SK-N-SH treated with all-trans-retinoic acid at 6 μM for 48 hours (cell line): ENCODE measurements around the gene DENND1A.

Source experiments
- CREB5 ChIP-seq: fragments of 250-450 bp; sonication (Bioruptor Pico); IDR thresholded peaks from 2 replicates; pipeline ENCODE4 v1.5.1; 2020; ENCODE audit warnings: low read depth, mild to moderate bottlenecking, moderate library complexity
- ESRRG ChIP-seq: fragments of 250-450 bp; sonication (Bioruptor Pico); IDR thresholded peaks from 2 replicates; pipeline ENCODE4 v1.6.1; 2021; ENCODE audit warnings: mild to moderate bottlenecking
- OSR1 ChIP-seq: fragments of 250-450 bp; sonication (Bioruptor Pico); IDR thresholded peaks from 2 replicates; pipeline ENCODE4 v1.8.0; 2022; ENCODE audit warnings: moderate library complexity, mild to moderate bottlenecking, inconsistent platforms
- RARB ChIP-seq: fragments of 250-450 bp; sonication (Bioruptor Pico); IDR thresholded peaks from 2 replicates; pipeline ENCODE4 v1.8.0; 2021; ENCODE audit warnings: mild to moderate bottlenecking, moderate library complexity
- SNAI2 ChIP-seq: fragments of 250-450 bp; sonication (Bioruptor Pico); IDR thresholded peaks from 2 replicates; pipeline ENCODE4 v1.5.0; 2020; ENCODE audit warnings: mild to moderate bottlenecking, moderate library complexity
- TCF4 ChIP-seq: fragments of 250-450 bp; sonication (Bioruptor Pico); IDR thresholded peaks from 2 replicates; pipeline ENCODE4 v1.8.0; 2021; ENCODE audit warnings: mild to moderate bottlenecking, moderate library complexity, borderline replicate concordance
- ZC3H10 ChIP-seq: fragments of 250-450 bp; sonication (Bioruptor Pico); IDR thresholded peaks from 2 replicates; pipeline ENCODE4 v1.5.1; 2021; ENCODE audit warnings: mild to moderate bottlenecking, moderate library complexity
- ZFP3 ChIP-seq: fragments of 250-450 bp; sonication (Bioruptor Pico); IDR thresholded peaks from 2 replicates; pipeline ENCODE4 v1.5.0; 2020; ENCODE audit warnings: mild to moderate bottlenecking, moderate library complexity
- ZNF70 ChIP-seq: fragments of 450-650 bp; formaldehyde crosslinking; IDR thresholded peaks from 2 replicates; pipeline ENCODE4 v1.5.0; 2020; ENCODE audit warnings: mild to moderate bottlenecking, moderate library complexity
- TF ChIP-seq, protein P1 (sequence below): fragments of 250-450 bp; sonication (Bioruptor Pico); IDR thresholded peaks from 2 replicates; pipeline ENCODE4 v1.8.0; 2021; ENCODE audit warnings: low read depth, mild to moderate bottlenecking, moderate library complexity, borderline replicate concordance
- TF ChIP-seq, protein P2 (sequence below): fragments of 250-450 bp; sonication (Bioruptor Pico); IDR thresholded peaks from 2 replicates; pipeline ENCODE4 v1.8.0; 2020; ENCODE audit warnings: mild to moderate bottlenecking, moderate library complexity, borderline replicate concordance
- TF ChIP-seq, protein P3 (sequence below): fragments of 250-450 bp; sonication (Bioruptor Pico); IDR thresholded peaks from 2 replicates; pipeline ENCODE4 v1.5.0; 2020; ENCODE audit warnings: mild to moderate bottlenecking, moderate library complexity

- TF ChIP-seq OSR1 (CRISPR knock-in tag) (no peak), ZFP3 (CRISPR knock-in tag) (no peak), TCF4 (CRISPR knock-in tag) (no peak), CREB5 (CRISPR knock-in tag) (no peak), SNAI2 (CRISPR knock-in tag) (no peak), ZC3H10 (CRISPR knock-in tag) (no peak), ESRRG (no peak), ZNF70 (CRISPR knock-in tag) (no peak), RARB (CRISPR knock-in tag) (no peak)
- TF ChIP-seq, protein P1, sequence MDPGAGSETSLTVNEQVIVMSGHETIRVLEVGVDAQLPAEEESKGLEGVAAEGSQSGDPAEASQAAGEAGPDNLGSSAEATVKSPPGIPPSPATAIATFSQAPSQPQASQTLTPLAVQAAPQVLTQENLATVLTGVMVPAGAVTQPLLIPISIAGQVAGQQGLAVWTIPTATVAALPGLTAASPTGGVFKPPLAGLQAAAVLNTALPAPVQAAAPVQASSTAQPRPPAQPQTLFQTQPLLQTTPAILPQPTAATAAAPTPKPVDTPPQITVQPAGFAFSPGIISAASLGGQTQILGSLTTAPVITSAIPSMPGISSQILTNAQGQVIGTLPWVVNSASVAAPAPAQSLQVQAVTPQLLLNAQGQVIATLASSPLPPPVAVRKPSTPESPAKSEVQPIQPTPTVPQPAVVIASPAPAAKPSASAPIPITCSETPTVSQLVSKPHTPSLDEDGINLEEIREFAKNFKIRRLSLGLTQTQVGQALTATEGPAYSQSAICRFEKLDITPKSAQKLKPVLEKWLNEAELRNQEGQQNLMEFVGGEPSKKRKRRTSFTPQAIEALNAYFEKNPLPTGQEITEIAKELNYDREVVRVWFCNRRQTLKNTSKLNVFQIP (CRISPR knock-in tag): no peak
- TF ChIP-seq, protein P2, sequence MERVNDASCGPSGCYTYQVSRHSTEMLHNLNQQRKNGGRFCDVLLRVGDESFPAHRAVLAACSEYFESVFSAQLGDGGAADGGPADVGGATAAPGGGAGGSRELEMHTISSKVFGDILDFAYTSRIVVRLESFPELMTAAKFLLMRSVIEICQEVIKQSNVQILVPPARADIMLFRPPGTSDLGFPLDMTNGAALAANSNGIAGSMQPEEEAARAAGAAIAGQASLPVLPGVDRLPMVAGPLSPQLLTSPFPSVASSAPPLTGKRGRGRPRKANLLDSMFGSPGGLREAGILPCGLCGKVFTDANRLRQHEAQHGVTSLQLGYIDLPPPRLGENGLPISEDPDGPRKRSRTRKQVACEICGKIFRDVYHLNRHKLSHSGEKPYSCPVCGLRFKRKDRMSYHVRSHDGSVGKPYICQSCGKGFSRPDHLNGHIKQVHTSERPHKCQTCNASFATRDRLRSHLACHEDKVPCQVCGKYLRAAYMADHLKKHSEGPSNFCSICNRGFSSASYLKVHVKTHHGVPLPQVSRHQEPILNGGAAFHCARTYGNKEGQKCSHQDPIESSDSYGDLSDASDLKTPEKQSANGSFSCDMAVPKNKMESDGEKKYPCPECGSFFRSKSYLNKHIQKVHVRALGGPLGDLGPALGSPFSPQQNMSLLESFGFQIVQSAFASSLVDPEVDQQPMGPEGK (CRISPR knock-in tag): no peak
- TF ChIP-seq, protein P3, sequence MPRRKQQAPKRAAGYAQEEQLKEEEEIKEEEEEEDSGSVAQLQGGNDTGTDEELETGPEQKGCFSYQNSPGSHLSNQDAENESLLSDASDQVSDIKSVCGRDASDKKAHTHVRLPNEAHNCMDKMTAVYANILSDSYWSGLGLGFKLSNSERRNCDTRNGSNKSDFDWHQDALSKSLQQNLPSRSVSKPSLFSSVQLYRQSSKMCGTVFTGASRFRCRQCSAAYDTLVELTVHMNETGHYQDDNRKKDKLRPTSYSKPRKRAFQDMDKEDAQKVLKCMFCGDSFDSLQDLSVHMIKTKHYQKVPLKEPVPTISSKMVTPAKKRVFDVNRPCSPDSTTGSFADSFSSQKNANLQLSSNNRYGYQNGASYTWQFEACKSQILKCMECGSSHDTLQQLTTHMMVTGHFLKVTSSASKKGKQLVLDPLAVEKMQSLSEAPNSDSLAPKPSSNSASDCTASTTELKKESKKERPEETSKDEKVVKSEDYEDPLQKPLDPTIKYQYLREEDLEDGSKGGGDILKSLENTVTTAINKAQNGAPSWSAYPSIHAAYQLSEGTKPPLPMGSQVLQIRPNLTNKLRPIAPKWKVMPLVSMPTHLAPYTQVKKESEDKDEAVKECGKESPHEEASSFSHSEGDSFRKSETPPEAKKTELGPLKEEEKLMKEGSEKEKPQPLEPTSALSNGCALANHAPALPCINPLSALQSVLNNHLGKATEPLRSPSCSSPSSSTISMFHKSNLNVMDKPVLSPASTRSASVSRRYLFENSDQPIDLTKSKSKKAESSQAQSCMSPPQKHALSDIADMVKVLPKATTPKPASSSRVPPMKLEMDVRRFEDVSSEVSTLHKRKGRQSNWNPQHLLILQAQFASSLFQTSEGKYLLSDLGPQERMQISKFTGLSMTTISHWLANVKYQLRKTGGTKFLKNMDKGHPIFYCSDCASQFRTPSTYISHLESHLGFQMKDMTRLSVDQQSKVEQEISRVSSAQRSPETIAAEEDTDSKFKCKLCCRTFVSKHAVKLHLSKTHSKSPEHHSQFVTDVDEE (CRISPR knock-in tag): no peak
Observed at GRCh38 chr9:123643518-123643917, 286.4 kb downstream of the DENND1A start.
